H1 (cell line): Measurements from ENCODE around the gene TFR2. TPM values are rescaled to one million over a fixed set of nuclear protein-coding genes. Genes with fewer than 3 reads are reported as not detected.

Experiments
- CTCF ChIA-PET: fragments of 300-600 bp; sonication (Branson Sonifier 250); formaldehyde crosslinking; loops from one replicate; lab custom pipeline; 2021; ENCODE audit not compliant: partially characterized antibody; lab: Charles Lee
- POLR2A ChIA-PET: fragments of 300-600 bp; sonication (Branson Sonifier 250); formaldehyde crosslinking; loops from one replicate; lab custom pipeline; 2021; ENCODE audit warnings: inconsistent platforms; ENCODE audit not compliant: partially characterized antibody; lab: Charles Lee
- DNase-seq, 2 experiments: peaks; one replicate each; pipeline versions ENCODE4 v3.0.0 to v3.0.0-alpha.2; 2010 to 2022; ENCODE audit warnings: low spot score in 2 of 2, low read depth in 1 of 2, mixed read lengths in 1 of 2
- FAIRE-seq: peaks from 2 replicates; lab custom pipeline; 2011; peaks lifted over from hg19 to GRCh38; lab: Jason Lieb, UNC
- H2AFZ ChIP-seq: 2 replicates; pipeline ENCODE4 v1.8.1; 2012; ENCODE audit warnings: low read length, inconsistent platforms
- H2AK5ac ChIP-seq: 2 replicates; pipeline ENCODE4 v1.6.1; 2013; ENCODE audit warnings: low read depth, low read length
- H2BK120ac ChIP-seq: replicated peaks from 2 replicates; pipeline ENCODE3; 2013; ENCODE audit warnings: low read depth, low read length, inconsistent platforms
- H2BK12ac ChIP-seq: 2 replicates; pipeline ENCODE4 v1.6.1; 2013; ENCODE audit warnings: low read depth, low read length
- H2BK15ac ChIP-seq: 2 replicates; pipeline ENCODE4 v1.6.1; 2013; ENCODE audit warnings: low read length
- H2BK20ac ChIP-seq: 2 replicates; pipeline ENCODE4 v1.6.1; 2013; ENCODE audit warnings: low read length
- H2BK5ac ChIP-seq: 2 replicates; pipeline ENCODE4 v1.6.1; 2013; ENCODE audit warnings: low read depth, low read length
- H3K14ac ChIP-seq: 2 replicates; pipeline ENCODE4 v1.6.1; 2013; ENCODE audit warnings: inconsistent platforms; ENCODE audit not compliant: insufficient read length
- H3K18ac ChIP-seq: 2 replicates; pipeline ENCODE4 v1.6.1; 2013; ENCODE audit warnings: low read length; ENCODE audit errors: extremely low read depth
- H3K23ac ChIP-seq: 2 replicates; pipeline ENCODE4 v1.6.1; 2013; ENCODE audit warnings: inconsistent platforms; ENCODE audit not compliant: insufficient read length
- H3K23me2 ChIP-seq: 2 replicates; pipeline ENCODE4 v1.6.1; 2013; ENCODE audit warnings: low read depth, low read length
- H3K27ac ChIP-seq: 2 replicates; pipeline ENCODE4 v1.6.1; 2011; ENCODE audit warnings: low read depth, low read length, inconsistent platforms
- H3K27me3 ChIP-seq, 4 experiments: replicated peaks in 1 of 4; 1 replicate in 1 of 4; 2 replicates in 3 of 4; pipeline versions ENCODE4 v1.6.1 to v1.8.1; 2011 to 2013; ENCODE audit warnings: low read length in 3 of 4, mild to moderate bottlenecking in 3 of 4, inconsistent platforms in 2 of 4, mixed read lengths in 2 of 4, moderate library complexity in 1 of 4; ENCODE audit not compliant: control insufficient read depth in 3 of 4, insufficient read depth in 3 of 4; ENCODE audit errors: extremely low read depth in 1 of 4
- H3K36me3 ChIP-seq, 4 experiments: 2 replicates each; pipeline versions ENCODE4 v1.6.1 to v1.8.1; 2011 to 2013; ENCODE audit warnings: mild to moderate bottlenecking in 4 of 4, low read length in 3 of 4, moderate library complexity in 2 of 4, control low read depth in 1 of 4, inconsistent platforms in 1 of 4; ENCODE audit not compliant: insufficient read depth in 4 of 4, control insufficient read depth in 2 of 4
- H3K4ac ChIP-seq: replicated peaks from 2 replicates; pipeline ENCODE3; 2013; ENCODE audit warnings: low read length, low read depth, mixed read lengths, inconsistent platforms; ENCODE audit not compliant: insufficient read length
- H3K4me1 ChIP-seq, 4 experiments: replicated peaks in 1 of 4; 1 replicate in 1 of 4; 2 replicates in 3 of 4; pipeline versions ENCODE4 v1.6.1 to v1.8.1; 2011 to 2013; ENCODE audit warnings: low read length in 3 of 4, inconsistent platforms in 2 of 4, mixed read lengths in 1 of 4; ENCODE audit not compliant: insufficient read depth in 4 of 4, control insufficient read depth in 3 of 4
- H3K4me2 ChIP-seq, 2 experiments: 2 replicates each; pipeline versions ENCODE4 v1.6.1 to v1.8.1; 2011 to 2013; ENCODE audit warnings: low read depth in 2 of 2, low read length in 2 of 2, control low read depth in 1 of 2, inconsistent platforms in 1 of 2, mild to moderate bottlenecking in 1 of 2; ENCODE audit not compliant: insufficient read depth in 1 of 2
- H3K4me3 ChIP-seq, 4 experiments: fragments of 200-600, 300-600 bp in 1 of 4; sonication (generic), shearing (Covaris generic), sonication (Bioruptor Twin) in 1 of 4; 2 replicates each; pipeline versions ENCODE4 v1.5.1 to v1.8.1; 2011 to 2016; ENCODE audit warnings: low read length in 4 of 4, low read depth in 3 of 4, control low read depth in 2 of 4, inconsistent platforms in 2 of 4, mild to moderate bottlenecking in 2 of 4, mixed read lengths in 1 of 4, moderate library complexity in 1 of 4; ENCODE audit not compliant: insufficient read depth in 2 of 4; ENCODE audit errors: extremely low read depth in 1 of 4
- H3K56ac ChIP-seq: replicated peaks from 2 replicates; pipeline ENCODE3; 2013; ENCODE audit warnings: low read depth, mild to moderate bottlenecking, mixed read lengths, low read length, inconsistent platforms; ENCODE audit not compliant: insufficient read length
- H3K79me1 ChIP-seq: 2 replicates; pipeline ENCODE4 v1.6.1; 2013; ENCODE audit warnings: low read depth, low read length, control low read depth
- H3K79me2 ChIP-seq, 2 experiments: 2 replicates each; pipeline versions ENCODE4 v1.6.1 to v1.8.1; 2012 to 2013; ENCODE audit warnings: low read length in 2 of 2, mild to moderate bottlenecking in 2 of 2, inconsistent platforms in 1 of 2; ENCODE audit not compliant: insufficient read depth in 2 of 2, control insufficient read depth in 1 of 2
- H3K9ac ChIP-seq, 4 experiments: replicated peaks in 1 of 4; 1 replicate in 1 of 4; 2 replicates in 3 of 4; pipeline versions ENCODE4 v1.6.1 to v1.8.1; 2011 to 2013; ENCODE audit warnings: low read depth in 3 of 4, low read length in 3 of 4, control low read depth in 2 of 4, mild to moderate bottlenecking in 2 of 4, moderate library complexity in 2 of 4, inconsistent platforms in 1 of 4; ENCODE audit errors: extremely low read depth in 1 of 4
- H3K9me3 ChIP-seq, 2 experiments: 2 replicates each; pipeline versions ENCODE4 v1.6.1 to v1.8.1; 2012 to 2013; ENCODE audit warnings: mild to moderate bottlenecking in 2 of 2, moderate library complexity in 2 of 2, control low read depth in 1 of 2, inconsistent platforms in 1 of 2, low read depth in 1 of 2, low read length in 1 of 2, mixed read lengths in 1 of 2; ENCODE audit not compliant: insufficient read depth in 2 of 2
- H4K20me1 ChIP-seq, 2 experiments: replicated peaks in 1 of 2; 2 replicates each; pipeline versions ENCODE3 to v1.8.1; 2011 to 2013; ENCODE audit warnings: inconsistent platforms in 2 of 2, low read length in 2 of 2, mild to moderate bottlenecking in 1 of 2; ENCODE audit not compliant: insufficient read depth in 2 of 2, control insufficient read depth in 1 of 2
- H4K5ac ChIP-seq: 2 replicates; pipeline ENCODE4 v1.6.1; 2013; ENCODE audit warnings: low read length, low read depth, mixed read lengths, inconsistent platforms; ENCODE audit not compliant: insufficient read length
- H4K8ac ChIP-seq: 2 replicates; pipeline ENCODE4 v1.8.0; 2013; ENCODE audit warnings: mild to moderate bottlenecking, moderate library complexity, low read length, inconsistent platforms; ENCODE audit not compliant: insufficient read depth; ENCODE audit errors: extremely low read depth
- H4K91ac ChIP-seq: replicated peaks from 2 replicates; pipeline ENCODE3; 2013; ENCODE audit warnings: low read length, mixed read lengths, inconsistent platforms; ENCODE audit not compliant: insufficient read length
- ASH2L ChIP-seq: fragments of 200-600, 300-600 bp; sonication (generic); IDR thresholded peaks from one replicate; pipeline ENCODE4 v1.7.1; 2017; ENCODE audit warnings: low read length
- ATF3 ChIP-seq: IDR thresholded peaks from 2 replicates; pipeline ENCODE4 v1.6.1; 2011; ENCODE audit warnings: low read depth, mild to moderate bottlenecking, low read length; ENCODE audit not compliant: insufficient read depth
- CBX8 ChIP-seq: fragments of 300-800, 300-1000 bp; sonication (generic); IDR thresholded peaks from 2 replicates; pipeline ENCODE4 v1.7.1; 2016; ENCODE audit warnings: low read depth, low read length, borderline replicate concordance
- CHD2 ChIP-seq: IDR thresholded peaks from 2 replicates; pipeline ENCODE4 v1.6.1; 2012; ENCODE audit warnings: low read length, improper control_type of control experiment
- CREB1 ChIP-seq: IDR thresholded peaks from 2 replicates; pipeline ENCODE4 v1.6.1; 2012; ENCODE audit warnings: inconsistent platforms
- GABPA ChIP-seq: IDR thresholded peaks from 2 replicates; pipeline ENCODE4 v1.6.1; 2011; ENCODE audit warnings: mild to moderate bottlenecking, low read length, moderate library complexity, borderline replicate concordance; ENCODE audit not compliant: insufficient read depth
- HDAC6 ChIP-seq: IDR thresholded peaks from one replicate; pipeline ENCODE4 v1.7.1; 2012; ENCODE audit warnings: low read depth, mild to moderate bottlenecking, inconsistent platforms, low read length, moderate library complexity
- NANOG ChIP-seq: IDR thresholded peaks from 2 replicates; pipeline ENCODE4 v1.6.1; 2011; ENCODE audit warnings: low read length, low read depth, mild to moderate bottlenecking, inconsistent platforms; ENCODE audit not compliant: insufficient read depth, poor library complexity, severe bottlenecking
- POU5F1 ChIP-seq: IDR thresholded peaks from 2 replicates; pipeline ENCODE4 v1.6.1; 2011; ENCODE audit warnings: low read depth, mild to moderate bottlenecking, low read length, moderate library complexity
- RAD21 ChIP-seq, 2 experiments: IDR thresholded peaks in 1 of 2; conservative IDR thresholded peaks in 1 of 2; 2 replicates each; pipeline ENCODE4 v1.6.1; 2011; ENCODE audit warnings: low read depth in 2 of 2, low read length in 2 of 2, improper control_type of control experiment in 1 of 2, inconsistent platforms in 1 of 2, mild to moderate bottlenecking in 1 of 2, moderate library complexity in 1 of 2
- RNF2 ChIP-seq: fragments of 200-900, 300-1000 bp; sonication (generic); IDR thresholded peaks from 2 replicates; pipeline ENCODE4 v1.7.1; 2016; ENCODE audit warnings: borderline replicate concordance, low read depth, mild to moderate bottlenecking, antibody characterized with exemption, low read length; ENCODE audit not compliant: poor library complexity, severe bottlenecking; ENCODE audit errors: missing control alignments
- SP1 ChIP-seq: IDR thresholded peaks from 2 replicates; pipeline ENCODE4 v1.6.1; 2011; ENCODE audit warnings: low read depth, low read length
- ZNF274 ChIP-seq: IDR thresholded peaks from 2 replicates; pipeline ENCODE4 v1.7.0; 2012; ENCODE audit warnings: low read length, borderline replicate concordance; ENCODE audit errors: extremely low read depth
- WGBS, 2 experiments: shearing (Covaris generic) in 1 of 2; methylation state at CpG; one replicate each; pipeline versions ENCODE4 v1.1.6 to v1.1.7; 2013 to 2015; ENCODE audit warnings: low lambda C conversion rate in 2 of 2, mixed read lengths in 2 of 2, inconsistent platforms in 1 of 2, low coverage in 1 of 2, missing lambda C conversion rate in 1 of 2; ENCODE audit not compliant: insufficient replicate concordance in 2 of 2, insufficient coverage in 1 of 2, insufficient read length in 1 of 2; ENCODE audit errors: extremely low coverage in 1 of 2, missing lambda C conversion rate in 1 of 2; 5-methylcytosine and 5-hydroxymethylcytosine counted together
- polyA plus RNA-seq, 7 experiments: library from polyadenylated mRNA; depleted of rRNA in 3 of 7; stranded (reverse) in 5 of 7; unstranded in 2 of 7; fragments of >200 nt in 5 of 7; fragments of 200-250 nt in 2 of 7; gene quantifications; 1 replicate in 5 of 7; 2 replicates in 1 of 7; 4 replicates in 1 of 7; pipeline versions ENCODE4 v1.2.1 to v1.2.3, GENCODE V29; 2011 to 2013; ENCODE audit warnings: missing spikeins in 2 of 7, mixed read lengths in 2 of 7
- total RNA-seq: library from RNA; stranded (reverse); fragmentation: NEBNext Ultra II Directional; extraction: Animal tissue kit (Norgen Biotek cat#: 25700); gene quantifications from 2 replicates; pipeline ENCODE4 v1.2.1, GENCODE V29; 2021

Gene TFR2
- total and polyA plus RNA-seq, 2 of the 8 experiments (the other 6 are each of a cell fraction or from before 2014, with no cell fraction given) = 4.6 to 5.7 TPM

- 87% methylated on average over 12 of the region's 14 CpGs; no CpG with 5 or more reads in 1 of the 2 experiments for WGBS, 2 experiments
- TF ChIP-seq SP1 (no peak), ASH2L (no peak), RNF2 (no peak), CREB1 (no peak), CBX8 (no peak), CHD2 (no peak), POU5F1 (no peak), GABPA (no peak), HDAC6 (no peak), RAD21 (IDR thresholded peaks at IDR 0.05 in 1 of 2, conservative IDR thresholded peaks at IDR 0.05 in 1 of 2; ENCODE audit: low read depth in 2 of 2, low read length in 2 of 2) (no peak), ATF3 (no peak), NANOG (no peak), ZNF274 (no peak)
Measured at GRCh38 chr7:100577507-100577906, 63.8 kb downstream of the TFR2 start.

More at GRCh38 chr7:100577507-100577906, 63.8 kb downstream of the TFR2 start:
- H3K27me3 ChIP-seq = peaks cover 0 to 2% (median 0%) of the 10 kb centered on the region in 4 experiments; a peak in 1 of 7 replicates
- no peaks in the 10 kb centered on the region for H3K9me3 ChIP-seq
- no peak overlapping the region for H3K18ac ChIP-seq
- H3K14ac ChIP-seq = no peak overlapping the region
- H4K5ac ChIP-seq = no peak overlapping the region
- peaks cover 0 to 8% (median 4%) of the 10 kb centered on the region in 4 experiments; a peak in 4 of 7 replicates for H3K4me1 ChIP-seq
- H2BK20ac ChIP-seq = no peak overlapping the region
- no peak for FAIRE-seq
- H2BK15ac ChIP-seq = no peak overlapping the region
- POLR2A ChIA-PET = interaction anchor here (0.6 to 2.6 kb wide), 5 partner anchors 8 to 244 kb away, joined by 3 to 10 read pairs (median 3); partner anchors contain the start of genes FBXO24 and LRCH4
- H3K23me2 ChIP-seq = peaks cover 7% of the 10 kb centered on the region
- no peak overlapping the region for H3K4ac ChIP-seq
- H3K27ac ChIP-seq = no peak overlapping the region
- no peak for DNase-seq
- no peak overlapping the region for H2AFZ ChIP-seq
- H3K56ac ChIP-seq = no peak overlapping the region
- peaks cover 15 to 41% (median 37%) of the 10 kb centered on the region in 4 experiments for H3K36me3 ChIP-seq
- H3K79me2 ChIP-seq = no peaks in the 10 kb centered on the region
- peaks cover 2 to 17% of the 10 kb centered on the region in 2 experiments for H4K20me1 ChIP-seq
- no peak overlapping the region for H2BK120ac ChIP-seq
- H2AK5ac ChIP-seq = no peak overlapping the region
- H3K79me1 ChIP-seq = peaks cover 7% of the 10 kb centered on the region
- H2BK12ac ChIP-seq = no peak overlapping the region
- no peak overlapping the region for H3K23ac ChIP-seq
- H3K9ac ChIP-seq = no peak overlapping the region
- no peak overlapping the region; the same call in 1 of the 2 replicates for H2BK5ac ChIP-seq
- H4K8ac ChIP-seq = no peak overlapping the region
- CTCF ChIA-PET = interaction anchor here (0.9 to 3.8 kb wide), 9 partner anchors 9 to 147 kb away, joined by 3 to 16 read pairs (median 5); partner anchors contain the start of genes FBXO24, LRCH4 and MOSPD3
- no peak overlapping the region for H4K91ac ChIP-seq
- no peak overlapping the region for H3K4me2 ChIP-seq
- H3K4me3 ChIP-seq = no peak overlapping the region
